Testis (tissue), 2 donors: ENCODE results near the gene FSCN2.

Experiments used
- CTCF ChIP-seq, 3 experiments: fragments of 450-650 bp in 2 of 3; fragments of 200-600 bp in 1 of 3; sonication (generic) in 1 of 3; IDR thresholded peaks; one replicate each; pipeline ENCODE4 v1.5.1; 2016 to 2019; ENCODE audit warnings: antibody characterized with exemption in 3 of 3, mild to moderate bottlenecking in 2 of 3, moderate library complexity in 1 of 3
- POLR2A ChIP-seq: fragments of 450-650 bp; IDR thresholded peaks from one replicate; pipeline ENCODE4 v1.6.1; 2017; ENCODE audit warnings: antibody characterized with exemption, mild to moderate bottlenecking, moderate library complexity

- TF ChIP-seq CTCF (IDR thresholded peaks at IDR 0.05) (no peak), POLR2A (no peak)
Measured at GRCh38 chr17:81532490-81533287, 4.5 kb downstream of the FSCN2 start.
